Tibial artery (tissue), 4 donors: Measurements from ENCODE around the gene CHD2.

Source experiments
- DNase-seq, 2 donors: peaks; one replicate each; pipeline ENCODE4 v3.0.0-alpha.2; 2019
- H3K27ac ChIP-seq, 2 donors: fragments of 200-600 bp; sonication (generic) in 1 of 2; 1 replicate in 1 of 2; 2 replicates in 1 of 2; pipeline ENCODE4 v1.5.1; 2018 to 2019; ENCODE audit warnings: mild to moderate bottlenecking in 1 of 2
- H3K27me3 ChIP-seq, 2 donors: fragments of 200-600 bp; sonication (generic) in 1 of 2; one replicate each; pipeline versions ENCODE4 v1.5.1 to v1.6.0; 2016 to 2019
- H3K36me3 ChIP-seq, 3 donors: fragments of 200-600 bp; sonication (generic) in 2 of 3; one replicate each; pipeline ENCODE4 v1.5.1; 2016 to 2019; ENCODE audit warnings: mild to moderate bottlenecking in 2 of 3
- H3K4me1 ChIP-seq, 4 donors: fragments of 200-600 bp; sonication (generic) in 2 of 4; 1 replicate in 3 of 4; 2 replicates in 1 of 4; pipeline ENCODE4 v1.5.1; 2016 to 2019
- H3K4me3 ChIP-seq, 2 donors: fragments of 200-600 bp; sonication (generic) in 1 of 2; 1 replicate in 1 of 2; 2 replicates in 1 of 2; pipeline ENCODE4 v1.5.1; 2018 to 2019; ENCODE audit warnings: mild to moderate bottlenecking in 2 of 2
- H3K9me3 ChIP-seq, 3 donors: fragments of 200-600 bp; sonication (generic) in 1 of 3; one replicate each; pipeline ENCODE4 v1.5.1; 2016 to 2019
- CTCF ChIP-seq, 2 experiments: fragments of 200-600 bp in 1 of 2; fragments of 450-650 bp in 1 of 2; IDR thresholded peaks; one replicate each; pipeline ENCODE4 v1.5.1; 2017 to 2019; ENCODE audit warnings: antibody characterized with exemption in 2 of 2, mild to moderate bottlenecking in 1 of 2, moderate library complexity in 1 of 2
- intact Hi-C: fragments of 100-400 bp; cut with DNase I; formaldehyde crosslinking; loops from one replicate; pipeline ENCODE4 v1.15.0; 2023; ENCODE audit warnings: low total_unique reads

CHD2 gene

GRCh38 chr15:92929002-92929401 is 28.9 kb downstream of the CHD2 start:
- Histone ChIP-seq H3K9me3 (no peaks in the 10 kb centered on the region), H3K27me3 (no peaks in the 10 kb centered on the region), H3K4me3 (no peak overlapping the region), H3K4me1 (peaks cover 0 to 30% (median 13%) of the 10 kb centered on the region in 4 donors), H3K27ac (no peak overlapping the region), H3K36me3 (peaks cover 44 to 89% (median 89%) of the 10 kb centered on the region in 3 donors)
- TF ChIP-seq CTCF (IDR thresholded peaks at IDR 0.05), result no peak
- intact Hi-C loops, result no loop called here
- DNase-seq, result no peak

GRCh38 chr15:92930054-92930621 is 30.0 kb downstream of the CHD2 start:
- H3K4me3 ChIP-seq, result no peak overlapping the region
- TF ChIP-seq CTCF (IDR thresholded peaks at IDR 0.05), result no peak
- DNase-seq, result no peak
- peaks cover 0 to 20% (median 7%) of the 10 kb centered on the region in 4 donors for H3K4me1 ChIP-seq
- no peaks in the 10 kb centered on the region for H3K27me3 ChIP-seq
- H3K9me3 ChIP-seq, result no peaks in the 10 kb centered on the region
- intact Hi-C loops, result no loop called here
- H3K27ac ChIP-seq, result no peak overlapping the region
- peaks cover 39 to 94% (median 91%) of the 10 kb centered on the region in 3 donors for H3K36me3 ChIP-seq

GRCh38 chr15:92930776-92931175 is 30.7 kb downstream of the CHD2 start:
- peaks cover 39 to 94% (median 91%) of the 10 kb centered on the region in 3 donors for H3K36me3 ChIP-seq
- H3K27me3 ChIP-seq, result no peaks in the 10 kb centered on the region
- no peak overlapping the region for H3K27ac ChIP-seq
- no peak for TF ChIP-seq CTCF (IDR thresholded peaks at IDR 0.05)
- intact Hi-C loops, result no loop called here
- H3K4me1 ChIP-seq, result peaks cover 0 to 15% (median 7%) of the 10 kb centered on the region in 4 donors
- no peaks in the 10 kb centered on the region for H3K9me3 ChIP-seq
- H3K4me3 ChIP-seq, result no peak overlapping the region
- DNase-seq, result no peak

GRCh38 chr15:92932946-92933649 is 33.0 kb downstream of the CHD2 start:
- H3K36me3 ChIP-seq, result peaks cover 31 to 94% (median 92%) of the 10 kb centered on the region in 3 donors
- intact Hi-C loops, result no loop called here

GRCh38 chr15:92933831-92934230 is 33.7 kb downstream of the CHD2 start:
- Histone ChIP-seq H3K36me3 (peaks cover 31 to 94% (median 92%) of the 10 kb centered on the region in 3 donors), H3K27ac (no peak overlapping the region), H3K27me3 (no peaks in the 10 kb centered on the region), H3K4me1 (peaks cover 0 to 16% (median 9%) of the 10 kb centered on the region in 4 donors), H3K9me3 (no peaks in the 10 kb centered on the region), H3K4me3 (no peak overlapping the region)
- intact Hi-C loops, result no loop called here
- DNase-seq, result no peak
- no peak for TF ChIP-seq CTCF (IDR thresholded peaks at IDR 0.05)

More at GRCh38 chr15:92932946-92933649, 33.0 kb downstream of the CHD2 start:
- no peaks in the 10 kb centered on the region for H3K9me3 ChIP-seq
- no peak overlapping the region for H3K27ac ChIP-seq
- DNase-seq, result no peak
- H3K27me3 ChIP-seq, result no peaks in the 10 kb centered on the region
- peaks cover 0 to 16% (median 9%) of the 10 kb centered on the region in 4 donors for H3K4me1 ChIP-seq
- H3K4me3 ChIP-seq, result no peak overlapping the region
- no peak for TF ChIP-seq CTCF (IDR thresholded peaks at IDR 0.05)
